Measurements from ENCODE around the gene CRADD. TPM values are rescaled to one million over a fixed set of nuclear protein-coding genes. Genes with fewer than 3 reads are reported as not detected.

The CRADD gene
- total and polyA plus RNA-seq, 8 donors: 8.4 to 21.4 (median 10.3) TPM

DNA sequence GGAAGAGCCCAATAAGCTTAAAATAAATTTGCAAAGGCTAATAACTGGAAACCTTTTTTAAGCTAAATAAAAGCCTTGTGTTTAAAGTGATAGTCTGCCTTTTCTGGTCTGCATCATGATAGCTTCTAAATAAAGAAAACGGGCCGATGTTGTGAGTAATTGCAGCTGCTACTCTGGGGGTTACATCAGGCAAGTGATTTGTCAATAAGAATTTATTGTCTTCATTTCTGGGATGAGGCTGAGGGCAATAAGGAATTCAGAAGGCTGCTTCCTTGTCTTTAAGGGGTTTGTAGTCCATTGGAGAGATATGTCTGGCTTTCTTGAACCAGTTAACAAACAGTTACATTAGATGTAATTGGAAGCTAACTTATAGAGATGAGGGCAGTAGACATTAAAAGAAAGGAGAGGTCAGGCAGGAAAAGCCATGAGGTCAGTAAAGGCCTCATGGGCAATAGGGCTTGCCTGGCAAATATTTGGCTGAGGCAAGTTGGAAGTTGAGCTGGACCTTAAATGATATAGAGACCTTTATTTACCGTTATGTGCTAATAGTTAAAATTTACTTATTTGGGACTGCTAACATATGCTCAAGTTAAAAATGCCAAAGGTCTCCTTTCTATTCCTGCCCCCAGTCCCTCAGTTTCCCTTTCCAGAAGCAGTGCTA lies 85.0 kb downstream of the CRADD start:
- Histone ChIP-seq H3K4me1 (peaks cover 10 to 28% of the 10 kb centered on the region in 2 donors), H3K27me3 (no peaks in the 10 kb centered on the region), H3K9me3 (no peaks in the 10 kb centered on the region), H3K4me3 (no peak overlapping the region), H3K27ac (peak overlapping the region in 1 of 2 donors; percentile 21), H3K36me3 (no peaks in the 10 kb centered on the region)
- ATAC-seq: no peak
- DNase-seq: no peak
- TF ChIP-seq CTCF (IDR thresholded peaks at IDR 0.05): no peak
- intact Hi-C loops (cut with DNase I): no loop called here

- DNase-seq (no peak), ATAC-seq (no peak)
- no peak overlapping the region for H3K27ac ChIP-seq
- peaks cover 13 to 36% of the 10 kb centered on the region in 2 donors for H3K4me1 ChIP-seq
- no peaks in the 10 kb centered on the region for H3K36me3 ChIP-seq
- intact Hi-C loops (cut with DNase I): no loop called here
- no peaks in the 10 kb centered on the region for H3K27me3 ChIP-seq
- no peak overlapping the region for H3K4me3 ChIP-seq
- TF ChIP-seq CTCF (IDR thresholded peaks at IDR 0.05): no peak
- H3K9me3 ChIP-seq: no peaks in the 10 kb centered on the region
Measured at GRCh38 chr12:93762912-93763553, 85.9 kb downstream of the CRADD start.

GRCh38 chr12:93763746-93764147 lies 86.6 kb downstream of the CRADD start:
- Histone ChIP-seq H3K27me3 (no peaks in the 10 kb centered on the region), H3K4me3 (no peak overlapping the region), H3K9me3 (no peaks in the 10 kb centered on the region), H3K36me3 (no peaks in the 10 kb centered on the region), H3K27ac (no peak overlapping the region), H3K4me1 (peaks cover 10 to 41% of the 10 kb centered on the region in 2 donors)
- DNase-seq (no peak), ATAC-seq (no peak)
- TF ChIP-seq CTCF (IDR thresholded peaks at IDR 0.05): no peak
- intact Hi-C loops (cut with DNase I): no loop called here

DNA sequence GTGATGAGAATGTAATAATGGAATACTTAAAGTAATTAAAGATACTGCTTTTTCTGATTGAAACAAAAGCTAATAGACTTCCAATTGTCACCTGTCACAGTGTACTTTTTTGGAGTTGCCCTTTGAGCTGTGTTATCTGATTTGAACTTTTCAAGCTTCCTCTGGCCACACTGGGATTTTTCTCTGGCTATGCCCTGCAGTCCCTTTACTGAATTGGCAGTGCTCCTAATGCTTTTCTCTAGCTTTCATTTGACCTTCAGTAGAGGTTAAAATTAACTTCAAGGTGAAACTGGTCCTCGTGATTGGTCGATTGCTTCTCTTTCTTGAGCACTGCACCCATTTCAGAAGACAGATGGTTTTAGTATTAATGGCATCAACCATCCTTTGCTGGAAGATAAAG lies 89.2 kb downstream of the CRADD start:
- H3K4me1 ChIP-seq: peaks cover 7 to 29% of the 10 kb centered on the region in 2 donors
- ATAC-seq: no peak
- H3K27me3 ChIP-seq: no peaks in the 10 kb centered on the region
- H3K4me3 ChIP-seq: no peak overlapping the region
- DNase-seq: no peak
- no peak for TF ChIP-seq CTCF (IDR thresholded peaks at IDR 0.05)
- H3K36me3 ChIP-seq: no peaks in the 10 kb centered on the region
- H3K9me3 ChIP-seq: no peaks in the 10 kb centered on the region
- intact Hi-C loops (cut with DNase I): loop anchor here in 1 of 2 donors (5.0 kb wide), 1 partner anchor 336 kb away; no protein-coding TSS in a partner anchor
- H3K27ac ChIP-seq: peak overlapping the region in 1 of 2 donors; percentile 48

DNA sequence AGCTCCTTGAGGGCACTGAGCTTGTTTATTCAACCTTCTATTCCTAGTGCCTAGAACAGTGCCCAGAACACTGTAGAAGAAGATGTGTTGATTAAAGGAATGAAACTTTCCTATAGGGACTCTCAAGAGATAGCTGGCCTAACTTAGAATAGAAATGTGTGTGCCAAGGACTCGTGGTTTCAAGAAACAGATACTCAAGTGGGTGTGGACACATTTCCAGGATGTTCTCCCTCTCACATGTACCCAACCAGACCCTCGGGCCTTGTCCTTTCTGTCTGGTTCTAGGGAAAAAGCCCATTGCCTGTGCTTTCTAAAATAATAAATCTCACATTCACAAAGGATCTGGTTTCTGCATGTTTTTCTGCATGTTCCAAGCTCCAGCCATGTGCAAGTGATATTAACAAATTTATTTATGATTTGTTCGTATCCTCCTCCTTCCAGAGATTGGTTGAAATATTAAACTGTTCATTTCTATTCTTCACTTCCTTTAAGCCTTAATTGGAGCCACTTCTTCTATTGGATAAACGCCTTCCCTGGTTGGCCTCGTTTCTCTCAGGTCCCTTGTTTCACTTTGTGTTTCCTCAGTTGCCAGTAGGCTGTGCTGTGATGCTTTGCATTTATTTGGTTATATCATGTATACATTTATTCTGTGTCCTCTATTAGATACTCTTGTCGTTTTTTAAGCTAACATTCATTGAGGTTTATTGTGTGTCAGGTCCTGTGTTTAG lies 89.8 kb downstream of the CRADD start:
- DNase-seq (peak in 1 of 4 donors; percentile 78), ATAC-seq (peak; percentile 97)
- intact Hi-C loops (cut with DNase I): loop anchor here in 1 of 2 donors (5.0 kb wide), 1 partner anchor 335 kb away; no protein-coding TSS in a partner anchor
- H3K4me3 ChIP-seq: no peak overlapping the region
- peaks cover 7 to 29% of the 10 kb centered on the region in 2 donors for H3K4me1 ChIP-seq
- H3K27ac ChIP-seq: peak overlapping the region; percentile 33 to 48
- peak; percentile 40 to 73 for TF ChIP-seq CTCF (IDR thresholded peaks at IDR 0.05)
- H3K36me3 ChIP-seq: no peaks in the 10 kb centered on the region
- H3K27me3 ChIP-seq: no peaks in the 10 kb centered on the region
- H3K9me3 ChIP-seq: no peaks in the 10 kb centered on the region

Data from left lung (tissue), 10 donors.